GM12872 (cell line): ENCODE results near the gene FBLL1.
A peak's percentile ranks its signal among the peaks of the same experiment; 100 is the strongest.

Experiments
- TF ChIP-seq, protein P1 (sequence below): IDR thresholded peaks from 3 replicates; pipeline ENCODE4 v1.5.1; 2011; ENCODE audit warnings: low read depth, mild to moderate bottlenecking, low read length, moderate library complexity; ENCODE audit not compliant: insufficient read depth

Gene FBLL1

DNA sequence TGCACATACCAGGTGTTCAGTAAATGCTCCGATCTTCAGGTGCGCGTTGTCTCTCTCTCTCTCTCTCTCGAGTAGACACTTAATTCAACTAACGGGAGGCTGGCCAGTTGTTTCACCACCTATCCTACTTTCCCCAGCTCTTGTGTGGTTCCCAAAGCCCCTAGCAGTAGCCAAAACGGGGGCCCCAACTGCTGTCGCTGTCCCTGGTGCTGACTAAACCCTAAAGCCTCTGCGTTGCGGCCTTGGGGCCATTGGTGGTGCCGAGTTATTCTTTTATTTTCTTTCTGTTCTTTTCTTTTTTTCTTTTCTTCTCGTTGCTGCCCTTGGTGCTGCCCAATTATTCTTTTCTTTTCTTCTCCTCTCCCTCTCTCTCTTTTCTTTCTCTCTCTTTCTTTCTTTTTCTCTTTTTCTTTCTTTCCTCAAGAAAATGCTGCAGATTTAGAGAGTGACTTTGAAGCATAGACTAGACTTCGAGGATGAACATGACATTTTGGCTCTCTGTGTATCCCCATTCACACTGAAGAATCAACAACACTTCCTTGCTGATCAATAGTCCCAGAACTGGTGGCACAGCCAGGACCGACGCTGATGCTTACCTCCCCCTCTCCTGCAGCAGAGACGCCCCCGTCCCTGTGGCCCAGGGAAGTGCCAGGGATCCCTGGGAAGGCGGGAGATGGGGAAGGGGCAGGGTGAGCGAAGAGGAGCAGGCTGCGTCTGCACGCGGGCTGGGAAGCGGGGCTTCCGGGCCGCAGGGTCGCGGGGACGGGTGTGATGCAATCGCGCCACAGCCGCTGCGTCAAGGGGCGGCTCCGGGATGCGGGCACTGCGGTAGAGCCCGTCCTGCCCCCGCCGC, at the start of gene FBLL1:
Gene FBLL1 (plus strand): TSS at position 785 of the 853 bp plus-strand sequence. CDS start 200 bp downstream, outside the sequence.
- TF ChIP-seq, protein P1, sequence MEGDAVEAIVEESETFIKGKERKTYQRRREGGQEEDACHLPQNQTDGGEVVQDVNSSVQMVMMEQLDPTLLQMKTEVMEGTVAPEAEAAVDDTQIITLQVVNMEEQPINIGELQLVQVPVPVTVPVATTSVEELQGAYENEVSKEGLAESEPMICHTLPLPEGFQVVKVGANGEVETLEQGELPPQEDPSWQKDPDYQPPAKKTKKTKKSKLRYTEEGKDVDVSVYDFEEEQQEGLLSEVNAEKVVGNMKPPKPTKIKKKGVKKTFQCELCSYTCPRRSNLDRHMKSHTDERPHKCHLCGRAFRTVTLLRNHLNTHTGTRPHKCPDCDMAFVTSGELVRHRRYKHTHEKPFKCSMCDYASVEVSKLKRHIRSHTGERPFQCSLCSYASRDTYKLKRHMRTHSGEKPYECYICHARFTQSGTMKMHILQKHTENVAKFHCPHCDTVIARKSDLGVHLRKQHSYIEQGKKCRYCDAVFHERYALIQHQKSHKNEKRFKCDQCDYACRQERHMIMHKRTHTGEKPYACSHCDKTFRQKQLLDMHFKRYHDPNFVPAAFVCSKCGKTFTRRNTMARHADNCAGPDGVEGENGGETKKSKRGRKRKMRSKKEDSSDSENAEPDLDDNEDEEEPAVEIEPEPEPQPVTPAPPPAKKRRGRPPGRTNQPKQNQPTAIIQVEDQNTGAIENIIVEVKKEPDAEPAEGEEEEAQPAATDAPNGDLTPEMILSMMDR = no peak

GRCh38 chr5:168480601-168481000, 48.5 kb upstream of the FBLL1 start:
- TF ChIP-seq, protein P1 = no peak

GRCh38 chr5:168481330-168481788, 47.7 kb upstream of the FBLL1 start:
- TF ChIP-seq, protein P1 = no peak

- TF ChIP-seq, protein P1 = no peak
These were observed 46.7 kb upstream of the FBLL1 start for GRCh38 chr5:168482361-168482760.

GRCh38 chr5:168486136-168486879, 42.8 kb upstream of the FBLL1 start, which contains the start of gene RARS1:
TSS of gene RARS1 (plus strand) at chr5:168486471. CDS start at chr5:168486499, 28 bp downstream.
- TF ChIP-seq, protein P1 = peak; percentile 98

- TF ChIP-seq, protein P1 = no peak
These were observed 40.0 kb upstream of the FBLL1 start for GRCh38 chr5:168489059-168489458.

GRCh38 chr5:168494057-168494555, 35.0 kb upstream of the FBLL1 start:
- TF ChIP-seq, protein P1 = no peak
